Measurements from ENCODE around the gene NMRK1. TPM values are rescaled to one million over a fixed set of nuclear protein-coding genes. Genes with fewer than 3 reads are reported as not detected.

NMRK1 gene
- total and polyA plus RNA-seq, 2 donors (not counting 1 experiment from before 2014, with no cell fraction given) = 10.1 TPM

DNA sequence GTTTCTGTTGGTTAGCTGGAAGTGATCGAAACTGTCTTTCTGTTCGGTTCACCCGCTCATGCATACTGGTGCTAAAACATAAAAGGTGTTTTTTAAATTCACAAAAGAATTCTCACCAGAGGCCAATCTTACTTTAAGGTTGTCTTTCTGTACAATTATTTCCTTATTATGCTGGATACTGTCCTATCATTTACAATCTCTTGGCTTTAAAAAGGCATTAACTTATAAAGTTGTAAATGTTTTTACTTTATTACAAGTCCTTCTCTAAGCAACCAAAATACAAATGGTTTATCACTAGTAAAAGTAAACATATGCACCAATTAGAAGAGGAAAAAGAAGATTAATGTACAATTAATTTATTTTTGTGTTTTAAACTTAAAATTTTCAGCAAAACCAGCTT, 70.6 kb downstream of the NMRK1 start:
- no peaks in the 10 kb centered on the region for H3K9me3 ChIP-seq (ENCODE audit: control extremely low read depth in 1 of 3, control insufficient read depth in 2 of 3, insufficient read depth in 1 of 3, low read length in 2 of 3)
- no peak for TF ChIP-seq EZH2 (IDR thresholded peaks at IDR 0.05; ENCODE audit: borderline replicate concordance, insufficient read depth, low read depth, low read length, poor library complexity, severe bottlenecking)
- TF ChIP-seq, protein P1, sequence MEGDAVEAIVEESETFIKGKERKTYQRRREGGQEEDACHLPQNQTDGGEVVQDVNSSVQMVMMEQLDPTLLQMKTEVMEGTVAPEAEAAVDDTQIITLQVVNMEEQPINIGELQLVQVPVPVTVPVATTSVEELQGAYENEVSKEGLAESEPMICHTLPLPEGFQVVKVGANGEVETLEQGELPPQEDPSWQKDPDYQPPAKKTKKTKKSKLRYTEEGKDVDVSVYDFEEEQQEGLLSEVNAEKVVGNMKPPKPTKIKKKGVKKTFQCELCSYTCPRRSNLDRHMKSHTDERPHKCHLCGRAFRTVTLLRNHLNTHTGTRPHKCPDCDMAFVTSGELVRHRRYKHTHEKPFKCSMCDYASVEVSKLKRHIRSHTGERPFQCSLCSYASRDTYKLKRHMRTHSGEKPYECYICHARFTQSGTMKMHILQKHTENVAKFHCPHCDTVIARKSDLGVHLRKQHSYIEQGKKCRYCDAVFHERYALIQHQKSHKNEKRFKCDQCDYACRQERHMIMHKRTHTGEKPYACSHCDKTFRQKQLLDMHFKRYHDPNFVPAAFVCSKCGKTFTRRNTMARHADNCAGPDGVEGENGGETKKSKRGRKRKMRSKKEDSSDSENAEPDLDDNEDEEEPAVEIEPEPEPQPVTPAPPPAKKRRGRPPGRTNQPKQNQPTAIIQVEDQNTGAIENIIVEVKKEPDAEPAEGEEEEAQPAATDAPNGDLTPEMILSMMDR (IDR thresholded peaks at IDR 0.05) = no peak
- H3K36me3 ChIP-seq (replicated peaks in 1 of 2; ENCODE audit: control extremely low read depth in 1 of 2, control insufficient read depth in 1 of 2, extremely low read depth in 1 of 2, insufficient read depth in 2 of 2, low read length in 1 of 2) = peaks cover 2 to 8% of the 10 kb centered on the region in 2 experiments
- H2AFZ ChIP-seq (ENCODE audit: insufficient read depth, low read depth, low read length, poor library complexity, severe bottlenecking) = no peak overlapping the region
- H3K4me3 Mint-ChIP-seq = no peak overlapping the region
- H3K27ac ChIP-seq (ENCODE audit: low read length in 2 of 2) = no peak overlapping the region
- DNase-seq (no peak), ATAC-seq (ENCODE audit: low read depth) (no peak)
- no peak overlapping the region for H3K9ac ChIP-seq (ENCODE audit: low read length)
- H4K20me1 ChIP-seq (ENCODE audit: control insufficient read depth, insufficient read depth, low read length, poor library complexity, severe bottlenecking) = peaks cover 17% of the 10 kb centered on the region
- H3K27me3 Mint-ChIP-seq = no peaks in the 10 kb centered on the region
- H3K79me2 ChIP-seq (ENCODE audit: control insufficient read depth, insufficient read depth, low read length) = peaks cover 32% of the 10 kb centered on the region
- H3K4me3 ChIP-seq (ENCODE audit: control extremely low read depth in 1 of 5, extremely low read depth in 1 of 5, insufficient read depth in 1 of 5, low read depth in 2 of 5, low read length in 4 of 5) = no peak overlapping the region
- no CpG with 5 or more reads among the region's 3 CpGs for WGBS (ENCODE audit: insufficient coverage)
- ChIA-PET CTCF (interaction anchor here (1.2 to 1.5 kb wide), 2 partner anchors 11 to 68 kb away, joined by 3 read pairs; partner anchors contain the start of gene CARNMT1), POLR2A (no interaction called here)
- H3K27me3 ChIP-seq (replicated peaks in 1 of 4; ENCODE audit: control extremely low read depth in 1 of 4, control insufficient read depth in 3 of 4, insufficient read depth in 4 of 4, low read length in 3 of 4) = no peaks in the 10 kb centered on the region
- peaks cover 0 to 3% of the 10 kb centered on the region in 2 donors for H3K4me1 ChIP-seq (ENCODE audit: control insufficient read depth in 2 of 2, insufficient read depth in 2 of 2, low read length in 2 of 2)
- H3K9me3 Mint-ChIP-seq (ENCODE audit: insufficient read depth) = no peaks in the 10 kb centered on the region
- no peak overlapping the region for H3K27ac Mint-ChIP-seq
- intact Hi-C loops (cut with micrococcal nuclease) = no loop called here
- H3K4me2 ChIP-seq (replicated peaks; ENCODE audit: low read depth, low read length, poor library complexity, severe bottlenecking) = no peak overlapping the region
- H3K4me1 Mint-ChIP-seq = peaks cover 14% of the 10 kb centered on the region

DNA sequence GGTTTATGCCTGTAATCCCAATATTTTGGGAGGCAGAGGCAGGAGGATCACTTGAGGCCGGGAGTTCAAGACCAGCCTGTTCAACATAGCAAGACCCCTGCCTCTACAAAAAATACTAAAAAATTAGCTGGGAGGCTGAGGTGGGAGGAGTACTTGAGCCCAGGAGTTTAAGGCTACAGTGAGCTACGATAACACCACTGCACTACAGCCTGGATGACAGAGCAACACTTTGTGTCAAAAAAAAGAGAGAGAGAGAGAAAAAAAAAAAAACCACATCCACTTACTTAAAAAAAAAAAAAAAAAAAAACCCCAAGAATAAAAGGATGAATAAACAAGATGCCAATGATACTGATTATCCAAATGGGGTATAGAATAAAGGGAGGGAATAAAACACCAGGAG, 74.2 kb downstream of the NMRK1 start:
- Histone ChIP-seq H3K4me3 (ENCODE audit: control extremely low read depth in 1 of 5, extremely low read depth in 1 of 5, insufficient read depth in 1 of 5, low read depth in 2 of 5, low read length in 4 of 5) (no peak overlapping the region), H2AFZ (ENCODE audit: insufficient read depth, low read depth, low read length, poor library complexity, severe bottlenecking) (no peak overlapping the region), H3K27me3 (replicated peaks in 1 of 4; ENCODE audit: control extremely low read depth in 1 of 4, control insufficient read depth in 3 of 4, insufficient read depth in 4 of 4, low read length in 3 of 4) (no peaks in the 10 kb centered on the region), H3K9me3 (ENCODE audit: control extremely low read depth in 1 of 3, control insufficient read depth in 2 of 3, insufficient read depth in 1 of 3, low read length in 2 of 3) (no peaks in the 10 kb centered on the region), H3K9ac (ENCODE audit: low read length) (no peak overlapping the region), H3K36me3 (replicated peaks in 1 of 2; ENCODE audit: control extremely low read depth in 1 of 2, control insufficient read depth in 1 of 2, extremely low read depth in 1 of 2, insufficient read depth in 2 of 2, low read length in 1 of 2) (peaks cover 3 to 20% of the 10 kb centered on the region in 2 experiments), H3K4me1 (ENCODE audit: control insufficient read depth in 2 of 2, insufficient read depth in 2 of 2, low read length in 2 of 2) (no peaks in the 10 kb centered on the region), H3K4me2 (replicated peaks; ENCODE audit: low read depth, low read length, poor library complexity, severe bottlenecking) (no peak overlapping the region), H3K79me2 (ENCODE audit: control insufficient read depth, insufficient read depth, low read length) (peaks cover 4% of the 10 kb centered on the region), H4K20me1 (ENCODE audit: control insufficient read depth, insufficient read depth, low read length, poor library complexity, severe bottlenecking) (no peaks in the 10 kb centered on the region), H3K27ac (ENCODE audit: low read length in 2 of 2) (no peak overlapping the region)
- Mint-ChIP-seq H3K9me3 (ENCODE audit: insufficient read depth) (no peaks in the 10 kb centered on the region), H3K4me1 (peaks cover 2% of the 10 kb centered on the region), H3K27me3 (no peaks in the 10 kb centered on the region), H3K27ac (no peak overlapping the region), H3K4me3 (no peak overlapping the region)
- TF ChIP-seq EZH2 (IDR thresholded peaks at IDR 0.05; ENCODE audit: borderline replicate concordance, insufficient read depth, low read depth, low read length, poor library complexity, severe bottlenecking) = no peak
- TF ChIP-seq, protein P1 (IDR thresholded peaks at IDR 0.05) = no peak
- POLR2A ChIA-PET = interaction anchor here (0.6 kb wide), 1 partner anchor 9 kb away, joined by 4 read pairs; no protein-coding TSS in a partner anchor
- ATAC-seq (ENCODE audit: low read depth) = no peak
- intact Hi-C loops (cut with micrococcal nuclease) = no loop called here
- no peak for DNase-seq
- WGBS (ENCODE audit: insufficient coverage) = no CpG with 5 or more reads among the region's 2 CpGs
- CTCF ChIA-PET = interaction anchor here (1.5 to 2.9 kb wide), 2 partner anchors 9 to 11 kb away, joined by 5 to 9 read pairs; no protein-coding TSS in a partner anchor

Small RNA genes lying within 50 kb of the gene (small RNA-seq; reads per million reads assigned to genes)
- gene RF02271 (ENCODE audit: insufficient read length, low read depth, low replicate concordance) = not detected

Other genes starting within 250 kb of the NMRK1 start
- gene TRPM6, start 200.2 kb downstream of the NMRK1 start, total RNA-seq = not detected in 2 replicates
- not detected in 2 replicates for gene TRPM6, start 200.2 kb downstream of the NMRK1 start, polyA plus RNA-seq
- 5.0 and 5.8 TPM in 2 replicates for gene C9orf40, start 135.2 kb downstream of the NMRK1 start, total RNA-seq
- gene C9orf40, start 135.2 kb downstream of the NMRK1 start, polyA plus RNA-seq = 2.6 and 5.8 TPM in 2 replicates
- gene CARNMT1, start 59.9 kb downstream of the NMRK1 start, total RNA-seq = 15.5 TPM in 2 replicates
- 5.5 and 8.7 TPM in 2 replicates for gene CARNMT1, start 59.9 kb downstream of the NMRK1 start, polyA plus RNA-seq
- 57.8 and 62.0 TPM in 2 replicates for gene OSTF1, start 359 bp upstream of the NMRK1 start, total RNA-seq
- 29.1 and 33.8 TPM in 2 replicates for gene OSTF1, start 359 bp upstream of the NMRK1 start, polyA plus RNA-seq